NB4 (cell line): Measurements from ENCODE around the gene DIO3.

Source experiments
- CTCF ChIP-seq: IDR thresholded peaks from one replicate; pipeline ENCODE4 v1.5.1; 2012; ENCODE audit warnings: low read depth, low read length
- POLR2A ChIP-seq: IDR thresholded peaks from 2 replicates; pipeline ENCODE4 v1.6.1; 2011; ENCODE audit warnings: mild to moderate bottlenecking; ENCODE audit not compliant: insufficient read length; ENCODE audit errors: extremely low read depth
- TF ChIP-seq, protein P1 (sequence below): IDR thresholded peaks from 2 replicates; pipeline ENCODE4 v1.6.1; 2011; ENCODE audit warnings: low read depth, low read length

GRCh38 chr14:101579372-101580080 lies 18.2 kb downstream of the DIO3 start:
- TF ChIP-seq CTCF = no peak
- TF ChIP-seq, protein P1, sequence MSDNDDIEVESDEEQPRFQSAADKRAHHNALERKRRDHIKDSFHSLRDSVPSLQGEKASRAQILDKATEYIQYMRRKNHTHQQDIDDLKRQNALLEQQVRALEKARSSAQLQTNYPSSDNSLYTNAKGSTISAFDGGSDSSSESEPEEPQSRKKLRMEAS = no peak
- TF ChIP-seq POLR2A = no peak
